GM19468 (cell line): ENCODE data around the gene MAP2K7.
"Not testable (repeated sequence)": the region's sequence is repeated elsewhere in the genome, so short reads cannot be mapped to it uniquely, and the experiment has no call there.

ENCODE experiments used
- ATAC-seq: cut with Tn5 transposase; IDR thresholded peaks from one replicate; pipeline ENCODE4 v1.9.1; 2021; ENCODE audit warnings: mild to moderate bottlenecking, moderate library complexity, moderate number of reproducible peaks; ENCODE audit not compliant: unreplicated experiment; ENCODE audit errors: extremely low read depth

The MAP2K7 gene

DNA sequence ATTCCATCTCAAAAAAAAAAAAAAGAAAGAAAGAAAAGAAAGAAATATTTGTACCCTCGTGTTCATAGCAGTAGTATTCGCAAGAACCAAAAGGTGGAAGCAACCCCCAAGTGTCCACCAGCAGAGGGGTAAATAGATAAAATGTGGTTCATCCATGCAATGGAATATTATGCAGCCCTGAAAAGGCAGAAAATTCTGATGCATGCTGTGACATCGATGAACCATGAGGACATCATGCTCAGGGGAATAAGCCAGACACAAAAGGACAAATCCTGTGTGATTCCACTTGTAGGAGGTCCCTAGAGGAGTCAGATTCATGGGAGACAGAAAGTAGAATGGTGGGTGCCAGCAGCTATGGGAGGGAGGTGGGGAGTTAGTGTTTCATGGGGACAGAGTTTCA is 21.8 kb upstream of the MAP2K7 start:
- no peak for ATAC-seq

DNA sequence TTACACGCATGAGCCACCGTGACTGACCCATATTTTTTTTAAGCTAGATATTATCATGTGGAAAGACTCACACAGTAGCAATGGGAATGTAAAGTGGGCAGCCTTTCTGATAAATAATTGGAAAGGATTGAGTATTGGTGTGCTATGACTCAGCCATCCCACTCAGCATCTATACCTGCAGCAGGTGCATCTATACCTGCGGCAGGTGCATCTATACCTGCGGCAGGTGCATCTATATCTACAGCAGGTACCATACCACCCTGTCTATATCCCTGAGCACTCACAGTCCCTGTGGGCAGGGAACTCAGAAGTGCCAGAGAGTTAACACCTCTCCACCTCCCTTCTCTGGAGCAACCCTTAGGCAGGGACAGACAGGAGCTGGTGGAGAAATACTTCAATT is 20.6 kb upstream of the MAP2K7 start:
- ATAC-seq: no peak

DNA sequence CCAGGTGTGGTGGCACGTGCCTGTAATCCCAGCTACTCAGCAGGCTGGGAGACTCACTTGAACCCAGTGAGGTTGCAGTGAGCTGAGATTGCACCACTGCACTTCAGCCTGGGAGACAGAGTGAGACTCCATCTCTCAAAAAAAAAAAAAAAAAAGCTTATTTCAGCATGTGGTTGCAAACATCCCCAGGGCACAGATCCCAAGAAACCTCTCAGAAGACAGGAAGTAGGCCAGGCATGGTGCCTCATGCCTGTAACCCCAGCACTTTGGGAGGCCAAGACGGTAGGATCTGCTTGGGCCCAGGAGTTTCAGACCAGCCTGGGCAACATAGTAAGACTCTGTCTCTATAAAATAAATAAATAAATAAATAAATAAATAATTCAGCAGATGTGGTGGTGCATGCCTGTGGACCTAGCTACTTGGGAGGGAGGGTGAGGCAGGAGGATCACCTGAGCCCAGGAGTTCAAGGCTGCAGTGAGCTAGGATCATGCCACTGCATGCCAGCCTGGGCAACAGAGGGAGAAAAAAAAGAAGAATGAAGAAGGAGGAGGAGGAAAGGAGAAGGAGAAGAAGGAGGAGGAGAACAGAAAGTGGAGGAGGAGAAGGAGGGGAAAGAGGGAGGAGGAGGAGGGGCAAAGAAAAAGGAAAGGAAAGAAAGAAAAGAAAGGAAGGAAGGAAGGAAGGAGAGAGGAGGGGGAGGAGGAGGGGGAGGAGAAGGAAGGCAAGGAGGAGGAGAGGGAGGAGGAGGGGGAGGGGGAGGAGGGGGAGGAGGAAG is 19.7 kb upstream of the MAP2K7 start:
- ATAC-seq: no peak

DNA sequence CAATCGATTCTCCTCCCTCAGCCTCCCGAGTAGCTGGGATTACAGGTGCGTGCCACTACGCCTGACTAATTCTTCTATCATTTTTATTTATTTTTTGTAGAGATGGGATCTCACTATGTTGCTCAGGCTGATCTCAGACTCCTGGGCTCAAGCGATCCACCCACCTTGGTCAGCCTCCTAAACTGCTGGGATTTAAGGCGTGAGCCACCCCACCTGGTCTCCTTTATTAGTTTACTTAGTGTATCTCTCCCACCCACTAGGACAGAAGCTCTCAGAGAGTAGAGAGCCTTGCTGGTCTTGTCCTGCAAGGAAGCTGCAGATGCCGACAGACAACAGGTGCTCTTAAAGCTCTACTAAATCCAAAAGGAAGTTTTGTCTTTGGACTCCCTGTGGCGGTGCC is 17.9 kb upstream of the MAP2K7 start:
- ATAC-seq: no peak

DNA sequence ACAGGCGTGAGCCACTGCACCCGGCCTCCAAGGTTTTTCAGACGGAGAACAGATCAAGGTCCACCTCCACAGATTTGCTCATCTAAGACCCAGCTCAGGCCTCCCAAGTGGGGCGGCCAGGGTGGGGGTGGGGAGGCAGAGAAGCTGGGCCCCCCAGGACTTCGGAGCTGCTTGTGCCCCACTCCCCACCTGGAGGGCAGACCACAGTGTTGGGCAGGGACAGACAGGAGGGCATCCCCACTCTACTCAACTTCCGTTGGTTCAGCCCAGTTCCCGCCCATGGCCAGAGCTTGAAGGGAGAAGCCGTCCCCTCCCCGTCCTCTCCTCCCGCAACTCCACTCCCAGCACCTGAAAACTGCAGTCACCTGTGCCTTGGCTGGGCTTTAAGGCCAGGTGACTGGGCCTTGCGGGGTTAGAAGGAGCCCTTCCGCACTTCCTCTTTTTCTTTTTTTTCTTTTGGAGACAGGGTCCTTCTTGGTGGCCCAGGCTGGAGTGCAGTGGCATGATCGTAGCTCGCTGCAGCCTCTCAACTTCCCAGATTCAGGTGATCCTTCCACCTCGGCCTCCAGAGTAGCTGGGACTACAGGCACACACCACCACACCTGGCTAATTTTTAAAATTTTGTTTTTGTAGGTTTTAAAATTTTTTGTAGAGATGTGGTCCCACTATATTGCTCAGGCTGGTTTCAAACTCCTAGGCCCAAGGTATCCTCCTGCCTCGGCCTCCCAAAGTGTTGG is 16.1 kb upstream of the MAP2K7 start:
- ATAC-seq: no peak

DNA sequence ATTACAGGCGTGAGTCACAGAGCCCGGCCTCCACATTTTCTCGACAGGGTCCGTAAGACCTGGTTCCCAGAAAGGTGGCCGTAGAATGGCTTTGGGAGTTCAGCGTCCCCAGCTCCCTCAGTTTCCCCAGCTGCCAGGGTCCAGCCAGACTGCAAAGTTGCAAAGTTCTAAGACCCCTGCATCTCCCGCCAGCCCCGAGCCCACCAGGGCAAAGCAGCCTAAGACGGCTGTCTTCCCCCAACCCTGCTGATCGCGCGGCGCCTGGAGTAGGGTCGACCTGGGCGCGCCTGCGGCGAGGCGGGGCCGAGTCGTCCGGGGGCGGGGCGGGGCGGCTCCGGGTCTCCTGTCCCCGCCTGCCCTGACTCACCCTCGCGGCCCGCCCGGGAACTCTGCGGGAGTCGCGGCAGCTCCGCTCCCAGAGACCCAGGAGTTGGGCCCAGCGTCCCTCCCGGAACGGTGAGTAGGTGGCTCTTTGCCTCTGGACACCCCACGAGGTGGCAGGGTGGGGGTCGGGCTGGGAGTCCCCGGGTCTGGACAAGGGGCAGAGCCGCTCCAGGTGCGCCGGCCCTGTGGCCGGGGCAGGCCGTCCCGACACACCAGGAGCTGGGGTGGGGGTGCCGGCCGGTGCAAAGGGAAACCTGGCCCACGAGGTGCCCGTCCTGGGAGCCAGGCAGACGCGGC is 15.4 kb upstream of the MAP2K7 start, which contains the start of gene LRRC8E:
Gene LRRC8E, plus strand, starts transcription at position 366 of the 681 bp plus-strand sequence. CDS start 7,094 bp downstream, outside the sequence.
- ATAC-seq: no peak

DNA sequence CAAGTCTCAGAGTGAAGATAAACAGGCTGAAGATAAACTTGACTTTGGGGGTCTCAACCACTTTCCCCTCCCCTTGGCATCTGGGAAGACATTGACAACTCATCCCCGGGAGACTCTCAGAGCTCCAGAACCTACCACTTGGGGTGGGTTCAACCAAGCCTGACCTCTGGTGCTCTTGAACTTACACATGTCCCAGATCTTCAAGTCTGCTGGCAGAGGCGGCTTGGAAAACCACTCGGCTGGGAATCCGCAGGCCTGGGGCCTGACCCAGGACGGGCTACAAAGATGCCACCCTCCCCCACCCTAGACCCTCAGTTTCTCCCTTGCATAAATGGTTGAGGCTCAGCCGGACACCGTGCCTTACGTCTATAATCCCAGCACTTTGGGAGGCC is 14.9 kb upstream of the MAP2K7 start:
- no peak for ATAC-seq

DNA sequence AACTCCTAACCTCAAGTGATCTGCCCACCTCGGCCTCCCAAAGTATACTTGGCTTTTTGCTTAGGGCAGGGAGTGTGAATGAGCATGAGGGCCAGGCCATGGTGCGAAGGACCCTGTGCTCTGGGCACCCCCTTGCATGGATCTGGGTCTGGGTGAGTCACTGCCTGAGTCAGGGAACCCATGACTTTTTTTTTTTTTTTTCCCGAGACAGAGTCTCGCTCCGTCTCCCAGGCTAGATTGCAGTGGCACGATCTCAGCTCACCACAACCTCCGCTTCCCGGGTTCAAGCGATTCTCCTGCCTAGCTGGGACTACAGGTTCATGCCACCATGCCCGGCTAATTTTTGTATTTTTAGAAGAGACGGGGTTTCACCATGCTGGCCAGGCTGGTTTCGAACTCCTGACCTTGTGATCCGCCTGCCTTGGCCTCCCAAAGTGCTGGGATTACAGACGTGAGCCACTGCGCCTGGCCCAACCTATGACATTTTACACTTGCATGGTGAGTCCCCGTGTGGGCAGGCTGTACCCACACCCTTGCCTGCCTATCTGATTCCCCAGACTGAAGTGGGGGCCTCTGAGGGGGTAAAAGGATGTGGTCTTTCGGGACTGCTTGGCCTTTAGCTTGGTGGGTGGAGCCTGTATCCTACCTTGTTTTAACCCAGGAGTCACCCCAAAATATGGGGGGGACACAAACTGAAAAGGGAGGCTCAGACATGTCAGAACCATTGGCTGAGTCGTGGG is 10.1 kb upstream of the MAP2K7 start:
- not testable (repeated sequence) for ATAC-seq

DNA sequence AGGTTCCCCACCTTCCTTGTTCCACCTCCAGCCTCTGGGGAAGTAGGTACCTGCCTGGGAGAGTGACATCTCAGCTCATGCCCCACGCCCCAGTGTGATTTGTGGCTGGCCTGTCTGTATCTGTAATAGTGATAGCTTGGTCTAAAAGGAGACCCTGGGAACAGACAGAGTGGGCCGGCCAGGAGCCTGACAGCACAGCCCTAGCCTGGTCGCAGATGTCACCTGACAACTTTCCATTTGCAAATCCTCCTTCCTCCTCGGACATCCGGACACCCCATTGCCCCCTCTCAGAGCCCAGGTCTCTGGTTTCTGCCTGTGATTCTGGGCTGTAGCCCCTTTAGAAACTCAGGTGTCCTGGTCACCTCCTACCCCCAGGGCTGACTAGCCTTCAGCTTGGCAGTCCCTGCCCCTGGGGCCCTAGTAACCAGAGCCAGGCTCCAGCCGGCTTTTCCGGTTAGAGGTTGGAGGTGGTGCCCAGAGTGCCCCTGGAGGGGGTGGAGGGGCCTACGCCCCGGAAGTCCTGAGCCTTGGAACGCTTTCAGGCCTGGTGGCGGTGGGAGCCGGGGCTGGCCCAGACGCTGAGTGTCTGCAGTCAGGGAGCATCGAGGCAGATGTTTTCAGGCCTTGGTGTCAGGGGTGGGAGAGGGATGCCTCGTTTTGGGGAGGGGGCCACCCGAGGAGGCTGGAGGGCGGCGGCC is 8.9 kb upstream of the MAP2K7 start:
- ATAC-seq: no peak

DNA sequence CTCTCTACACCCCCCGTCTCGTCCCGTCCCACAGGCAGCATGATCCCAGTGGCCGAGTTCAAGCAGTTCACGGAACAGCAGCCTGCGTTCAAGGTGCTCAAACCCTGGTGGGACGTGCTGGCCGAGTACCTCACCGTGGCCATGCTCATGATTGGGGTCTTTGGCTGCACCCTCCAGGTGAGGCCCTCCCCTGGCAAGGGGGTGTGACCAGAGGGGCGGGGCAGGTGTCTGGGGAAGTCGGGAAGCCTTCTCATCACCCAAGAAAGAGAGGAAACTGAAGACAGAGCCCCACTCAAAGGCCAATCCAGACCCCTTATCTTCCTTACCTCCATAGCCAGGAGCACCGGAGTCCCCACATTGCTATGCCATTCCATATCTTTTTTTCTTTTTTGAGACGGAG is 8.1 kb upstream of the MAP2K7 start:
- no peak for ATAC-seq

DNA sequence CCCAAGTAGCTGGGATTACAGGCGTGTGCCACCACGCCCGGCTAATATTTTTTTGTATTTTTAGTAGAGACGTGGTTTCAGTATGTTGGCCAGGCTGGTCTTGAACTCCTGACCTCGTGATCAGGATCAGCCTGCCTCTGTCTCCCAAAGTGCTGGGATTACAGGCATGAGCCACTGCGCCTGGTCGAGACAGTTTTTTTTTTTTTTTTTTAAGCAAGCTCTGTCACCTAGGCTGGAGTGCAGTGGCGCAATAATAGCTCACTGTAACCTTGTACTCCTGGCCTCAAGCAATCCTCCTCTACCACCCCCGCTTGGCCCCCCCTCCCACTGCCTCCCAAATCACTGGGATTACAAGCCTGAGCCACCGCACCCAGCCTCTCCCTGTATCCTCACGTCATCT is 6.4 kb upstream of the MAP2K7 start:
- no peak for ATAC-seq

DNA sequence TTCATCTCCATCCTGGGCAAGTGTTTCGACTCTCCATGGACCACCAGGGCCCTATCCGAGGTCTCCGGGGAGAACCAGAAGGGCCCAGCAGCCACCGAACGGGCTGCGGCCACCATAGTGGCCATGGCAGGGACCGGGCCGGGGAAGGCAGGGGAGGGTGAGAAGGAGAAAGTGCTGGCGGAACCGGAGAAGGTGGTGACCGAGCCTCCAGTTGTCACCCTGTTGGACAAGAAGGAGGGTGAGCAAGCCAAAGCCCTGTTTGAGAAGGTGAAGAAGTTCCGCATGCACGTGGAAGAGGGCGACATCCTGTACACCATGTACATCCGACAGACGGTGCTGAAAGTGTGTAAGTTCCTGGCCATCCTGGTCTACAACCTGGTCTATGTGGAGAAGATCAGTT is 4.7 kb upstream of the MAP2K7 start:
- no peak for ATAC-seq

DNA sequence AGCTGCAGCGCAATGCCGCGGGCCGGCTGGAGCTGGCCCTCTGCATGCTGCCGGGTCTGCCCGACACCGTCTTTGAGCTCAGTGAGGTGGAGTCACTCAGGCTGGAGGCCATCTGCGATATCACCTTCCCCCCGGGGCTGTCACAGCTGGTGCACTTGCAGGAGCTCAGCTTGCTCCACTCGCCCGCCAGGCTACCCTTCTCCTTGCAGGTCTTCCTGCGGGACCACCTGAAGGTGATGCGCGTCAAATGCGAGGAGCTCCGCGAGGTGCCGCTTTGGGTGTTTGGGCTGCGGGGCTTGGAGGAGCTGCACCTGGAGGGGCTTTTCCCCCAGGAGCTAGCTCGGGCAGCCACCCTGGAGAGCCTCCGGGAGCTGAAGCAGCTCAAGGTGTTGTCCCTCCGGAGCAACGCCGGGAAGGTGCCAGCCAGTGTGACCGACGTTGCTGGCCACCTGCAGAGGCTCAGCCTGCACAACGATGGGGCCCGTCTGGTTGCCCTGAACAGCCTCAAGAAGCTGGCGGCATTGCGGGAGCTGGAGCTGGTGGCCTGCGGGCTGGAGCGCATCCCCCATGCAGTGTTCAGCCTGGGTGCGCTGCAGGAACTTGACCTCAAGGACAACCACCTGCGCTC is 3.8 kb upstream of the MAP2K7 start:
- no peak for ATAC-seq

DNA sequence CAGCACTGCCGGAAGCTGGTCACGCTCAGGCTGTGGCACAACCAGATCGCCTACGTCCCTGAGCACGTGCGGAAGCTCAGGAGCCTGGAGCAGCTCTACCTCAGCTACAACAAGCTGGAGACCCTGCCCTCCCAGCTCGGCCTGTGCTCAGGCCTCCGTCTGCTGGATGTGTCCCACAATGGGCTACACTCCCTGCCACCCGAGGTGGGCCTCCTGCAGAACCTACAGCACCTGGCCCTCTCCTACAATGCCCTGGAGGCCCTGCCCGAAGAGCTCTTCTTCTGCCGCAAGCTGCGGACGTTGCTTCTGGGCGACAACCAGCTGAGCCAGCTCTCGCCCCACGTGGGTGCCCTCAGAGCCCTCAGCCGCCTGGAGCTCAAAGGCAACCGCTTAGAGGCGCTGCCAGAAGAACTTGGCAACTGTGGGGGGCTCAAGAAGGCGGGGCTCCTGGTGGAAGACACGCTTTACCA is 3.2 kb upstream of the MAP2K7 start:
- ATAC-seq: no peak

DNA sequence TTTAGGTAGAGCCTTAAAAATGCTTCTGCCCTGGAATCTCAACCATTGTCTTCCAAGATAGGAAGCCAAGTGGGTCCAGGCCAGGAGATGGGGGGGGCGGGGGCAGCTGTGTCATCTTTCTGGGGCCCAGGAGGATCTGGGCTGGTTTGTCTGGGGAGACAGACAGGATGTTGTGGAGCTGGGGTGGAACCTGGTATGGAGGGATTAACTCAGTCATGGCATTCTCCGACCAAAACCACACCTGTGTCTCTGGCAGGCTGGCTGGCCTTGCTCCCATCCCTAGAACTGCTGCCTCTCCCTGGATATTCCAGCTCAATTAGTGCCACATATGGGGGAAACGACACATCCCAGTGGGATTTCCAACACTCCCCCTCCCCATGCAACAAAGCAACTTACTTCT is 2.7 kb upstream of the MAP2K7 start:
- no peak for ATAC-seq

DNA sequence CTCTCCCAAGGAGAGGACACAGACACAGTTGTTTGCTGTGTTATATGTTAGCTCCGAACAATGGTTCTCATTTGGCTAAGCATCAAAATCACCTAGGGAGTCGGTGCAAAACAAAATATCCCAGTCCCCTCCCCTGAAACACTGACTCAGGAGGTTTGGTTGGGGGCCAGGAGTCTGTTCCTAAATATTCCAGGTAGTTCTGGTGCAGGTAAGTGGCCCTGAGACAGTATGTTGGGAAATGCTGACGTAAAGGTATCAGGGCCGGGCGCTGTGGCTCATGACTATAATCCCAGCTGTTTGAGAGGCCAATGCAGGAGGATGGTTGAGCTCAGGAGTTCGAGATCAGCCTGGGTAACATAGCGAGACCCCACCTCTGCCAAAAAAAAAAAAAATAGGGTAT is 2.3 kb upstream of the MAP2K7 start:
- no peak for ATAC-seq

DNA sequence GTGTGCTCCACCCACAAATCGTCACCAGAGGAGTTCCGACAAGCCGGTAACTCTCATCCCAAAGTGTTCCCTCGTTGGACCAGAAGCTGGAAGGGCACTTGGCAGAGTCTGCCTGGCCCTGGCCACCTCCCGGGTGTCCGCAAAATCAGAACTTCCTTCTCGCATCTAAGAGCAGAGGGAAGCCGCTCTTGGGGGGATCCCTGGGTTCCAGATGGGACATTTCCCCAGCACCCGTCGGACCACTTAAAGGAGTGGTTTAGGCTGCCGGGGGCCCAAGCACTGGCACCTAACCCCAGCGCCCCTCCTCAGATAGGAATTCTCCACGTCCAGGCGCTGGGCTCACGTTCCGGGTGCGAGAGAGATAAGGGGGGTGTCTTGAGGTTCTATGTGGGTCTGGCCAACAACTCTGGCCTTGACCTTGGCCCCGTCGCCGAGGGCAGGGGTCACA is 857 bp upstream of the MAP2K7 start:
- ATAC-seq: no peak

DNA sequence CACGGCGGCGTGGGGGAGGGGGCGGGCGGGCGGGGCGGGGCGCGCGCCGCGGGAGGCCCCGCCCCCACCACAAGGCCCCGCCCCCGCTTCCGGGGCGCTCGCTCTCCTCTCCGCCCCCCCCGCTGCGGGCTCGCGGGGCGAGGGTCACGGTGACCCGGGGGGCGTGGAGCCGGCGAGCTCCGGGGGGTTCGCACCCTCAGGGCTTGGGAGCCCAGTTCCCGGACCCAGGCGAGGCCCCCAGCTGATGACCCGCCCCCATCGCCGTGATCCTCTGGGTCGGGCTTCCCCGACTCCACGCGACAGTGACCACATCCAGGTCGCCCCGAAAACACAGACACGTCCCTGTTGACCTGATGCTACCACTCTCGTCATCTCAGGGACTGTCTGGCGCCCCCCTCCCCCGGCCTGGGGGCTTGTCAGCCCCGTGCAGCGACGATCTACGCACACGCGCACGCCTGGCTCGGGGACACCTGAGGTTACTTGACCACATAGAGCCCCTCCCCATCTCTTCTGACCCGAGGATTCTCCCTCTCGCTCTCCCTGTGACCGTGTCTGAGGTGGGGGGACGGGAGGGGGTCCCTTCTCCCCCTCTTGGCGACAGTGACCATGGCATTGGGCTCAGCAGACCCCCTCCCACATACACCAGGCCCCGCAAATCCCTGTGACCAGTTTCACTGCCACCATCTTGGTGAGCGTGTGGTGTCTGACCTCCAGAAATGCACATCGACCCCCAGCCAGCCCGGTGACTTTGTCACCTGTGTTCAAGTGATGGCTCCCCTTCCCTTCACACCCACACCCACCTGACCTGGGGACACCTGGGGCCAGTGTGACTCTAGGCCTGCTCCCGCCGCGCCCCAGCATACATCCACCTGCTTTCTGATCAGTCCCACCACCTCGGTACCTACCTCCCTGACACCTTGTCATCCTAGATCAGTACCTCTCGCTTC is 670 bp downstream of the MAP2K7 start:
- ATAC-seq: no peak
